Suprapubic skin (tissue), 4 donors: ENCODE measurements around the gene NTRK1. TPM values are rescaled to one million over a fixed set of nuclear protein-coding genes. Genes with fewer than 3 reads are reported as not detected.

Source experiments
- DNase-seq, 2 donors: peaks; one replicate each; pipeline ENCODE4 v3.0.0-alpha.2; 2019; ENCODE audit warnings: low spot score in 2 of 2
- H3K27ac ChIP-seq: fragments of 200-600 bp; sonication (generic); one replicate; pipeline ENCODE4 v1.5.1; 2019
- H3K27me3 ChIP-seq: fragments of 200-600 bp; sonication (generic); one replicate; pipeline ENCODE4 v1.5.1; 2019
- H3K36me3 ChIP-seq: fragments of 200-600 bp; sonication (generic); one replicate; pipeline ENCODE4 v1.5.1; 2019
- H3K4me1 ChIP-seq: fragments of 200-600 bp; sonication (generic); one replicate; pipeline ENCODE4 v1.5.1; 2019
- H3K4me3 ChIP-seq: fragments of 200-600 bp; sonication (generic); one replicate; pipeline ENCODE4 v1.5.1; 2019; ENCODE audit warnings: mild to moderate bottlenecking
- H3K9me3 ChIP-seq: fragments of 200-600 bp; sonication (generic); one replicate; pipeline ENCODE4 v1.5.1; 2019
- CTCF ChIP-seq, 2 donors: fragments of 200-600 bp in 1 of 2; fragments of 450-650 bp in 1 of 2; sonication (generic) in 1 of 2; IDR thresholded peaks; one replicate each; pipeline ENCODE4 v1.5.1; 2016 to 2019; ENCODE audit warnings: antibody characterized with exemption in 2 of 2, mild to moderate bottlenecking in 1 of 2, moderate library complexity in 1 of 2
- EP300 ChIP-seq: sonication (generic); formaldehyde crosslinking; IDR thresholded peaks from one replicate; pipeline ENCODE4 v1.6.1; 2017; ENCODE audit warnings: antibody characterized with exemption
- POLR2A ChIP-seq, 2 donors: fragments of 450-650 bp; IDR thresholded peaks; one replicate each; pipeline ENCODE4 v1.6.1; 2017; ENCODE audit warnings: antibody characterized with exemption in 2 of 2, mild to moderate bottlenecking in 2 of 2, moderate library complexity in 2 of 2
- POLR2AphosphoS5 ChIP-seq, 3 donors: sonication (generic); formaldehyde crosslinking; IDR thresholded peaks; one replicate each; pipeline ENCODE4 v1.6.1; 2017; ENCODE audit warnings: antibody characterized with exemption in 3 of 3
- WGBS: methylation state at CpG from one replicate; pipeline ENCODE4 v1.1.5; 2018; 5-methylcytosine and 5-hydroxymethylcytosine counted together
- total RNA-seq, 4 donors: library from RNA; depleted of rRNA; stranded (reverse); fragments of >200 nt; gene quantifications; one replicate each; pipeline ENCODE4 v1.1.0, GENCODE V29; 2016

NTRK1 gene
- total RNA-seq, 4 donors from 2014 or later = 0.32 TPM; not detected in 3

GRCh38 chr1:156910309-156910782 is 49.7 kb downstream of the NTRK1 start:
- TF ChIP-seq EP300 (no peak), CTCF (IDR thresholded peaks at IDR 0.05) (peak in 1 of 2 donors; percentile 81)
- 62% methylated on average over 14 of the region's 18 CpGs for WGBS
- no peak overlapping the region for H3K4me3 ChIP-seq
- H3K4me1 ChIP-seq = peaks cover 24% of the 10 kb centered on the region
- no peak for DNase-seq
- H3K9me3 ChIP-seq = no peaks in the 10 kb centered on the region
- H3K27me3 ChIP-seq = peaks cover 51% of the 10 kb centered on the region
- no peak overlapping the region for H3K27ac ChIP-seq
- H3K36me3 ChIP-seq = peaks cover 6% of the 10 kb centered on the region

- no peak for DNase-seq
- 66% methylated on average over 6 of the region's 6 CpGs for WGBS
- H3K27me3 ChIP-seq = peaks cover 46% of the 10 kb centered on the region
Observed at GRCh38 chr1:156911577-156912298, 51.1 kb downstream of the NTRK1 start.

GRCh38 chr1:156912310-156912709 is 51.6 kb downstream of the NTRK1 start:
- no CpG with 5 or more reads among the region's 2 CpGs for WGBS
- TF ChIP-seq CTCF (IDR thresholded peaks at IDR 0.05) = no peak
- no peak for TF ChIP-seq POLR2AphosphoS5 (IDR thresholded peaks at IDR 0.05)
- no peak for TF ChIP-seq EP300
- no peak for TF ChIP-seq POLR2A (IDR thresholded peaks at IDR 0.05)
- Histone ChIP-seq H3K4me3 (no peak overlapping the region), H3K4me1 (peaks cover 18% of the 10 kb centered on the region), H3K9me3 (no peaks in the 10 kb centered on the region), H3K27me3 (peaks cover 48% of the 10 kb centered on the region), H3K36me3 (peaks cover 6% of the 10 kb centered on the region), H3K27ac (no peak overlapping the region)
- DNase-seq = no peak

More at GRCh38 chr1:156911577-156912298, 51.1 kb downstream of the NTRK1 start:
- H3K4me1 ChIP-seq = peaks cover 21% of the 10 kb centered on the region
- no peak overlapping the region for H3K4me3 ChIP-seq
- H3K36me3 ChIP-seq = peaks cover 6% of the 10 kb centered on the region
- TF ChIP-seq POLR2A (IDR thresholded peaks at IDR 0.05) = no peak
- TF ChIP-seq CTCF (IDR thresholded peaks at IDR 0.05) = no peak
- TF ChIP-seq POLR2AphosphoS5 (IDR thresholded peaks at IDR 0.05) = no peak
- no peak for TF ChIP-seq EP300
- no peak overlapping the region for H3K27ac ChIP-seq
- no peaks in the 10 kb centered on the region for H3K9me3 ChIP-seq

DNA sequence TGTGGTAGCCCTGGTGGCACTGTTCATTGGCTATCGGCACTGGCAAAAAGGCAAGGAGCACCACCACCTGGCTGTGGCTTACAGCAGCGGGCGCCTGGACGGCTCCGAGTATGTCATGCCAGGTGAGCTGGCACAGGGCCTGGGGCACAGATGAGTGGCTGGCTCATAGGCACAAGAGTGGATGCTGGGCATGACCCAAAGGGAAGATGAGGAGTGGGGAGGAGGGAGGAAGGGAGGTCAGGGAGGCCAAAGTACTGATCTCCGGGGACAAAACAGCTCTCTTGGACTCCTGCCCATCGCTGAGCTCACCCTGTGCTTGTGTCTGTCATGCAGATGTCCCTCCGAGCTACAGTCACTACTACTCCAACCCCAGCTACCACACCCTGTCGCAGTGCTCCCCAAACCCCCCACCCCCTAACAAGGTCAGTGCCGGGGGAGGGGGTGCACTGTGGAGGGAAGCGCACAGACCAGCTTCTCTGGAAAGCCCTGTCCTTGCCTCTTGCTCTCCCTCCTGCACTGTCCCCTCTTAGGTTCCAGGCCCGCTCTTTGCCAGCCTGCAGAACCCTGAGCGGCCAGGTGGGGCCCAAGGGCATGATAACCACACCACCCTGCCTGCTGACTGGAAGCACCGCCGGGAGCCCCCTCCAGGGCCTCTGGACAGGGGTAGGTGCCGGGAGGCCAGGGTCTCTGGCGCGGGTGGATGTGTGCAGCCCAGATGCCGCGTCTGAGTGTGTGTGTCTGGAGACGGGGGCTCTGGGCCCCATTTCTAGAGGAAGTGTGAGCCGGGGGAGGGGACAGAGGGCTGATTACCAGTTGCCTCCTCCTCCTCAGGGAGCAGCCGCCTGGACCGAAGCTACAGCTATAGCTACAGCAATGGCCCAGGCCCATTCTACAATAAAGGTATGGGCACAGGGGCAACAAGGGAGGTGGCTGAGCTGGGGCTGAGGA is 52.5 kb downstream of the NTRK1 start:
- Histone ChIP-seq H3K4me1 (peaks cover 9% of the 10 kb centered on the region), H3K9me3 (no peaks in the 10 kb centered on the region), H3K4me3 (no peak overlapping the region), H3K27me3 (peaks cover 46% of the 10 kb centered on the region), H3K36me3 (peaks cover 6% of the 10 kb centered on the region), H3K27ac (no peak overlapping the region)
- 60% methylated on average over 6 of the region's 24 CpGs for WGBS
- TF ChIP-seq POLR2A (IDR thresholded peaks at IDR 0.05) (no peak), CTCF (IDR thresholded peaks at IDR 0.05) (no peak), POLR2AphosphoS5 (IDR thresholded peaks at IDR 0.05) (no peak), EP300 (no peak)
- DNase-seq = no peak
